Midbrain (tissue), 1 donor: ENCODE results near the gene IL21.

Experiments used
- DNase-seq: peaks from one replicate; lab custom pipeline; 2025; lab: John Stamatoyannopoulos, UW

Gene IL21

GRCh38 chr4:122633211-122633610 is 12.3 kb upstream of the IL21 start:
- no peak for DNase-seq

GRCh38 chr4:122632396-122633143 is 11.7 kb upstream of the IL21 start:
- no peak for DNase-seq

GRCh38 chr4:122625156-122625555 is 4.3 kb upstream of the IL21 start:
- DNase-seq: no peak

- DNase-seq: no peak
These were observed 3.3 kb upstream of the IL21 start for GRCh38 chr4:122624205-122624604.

- DNase-seq: no peak
These were observed 2.8 kb upstream of the IL21 start for GRCh38 chr4:122623637-122624166.

- no peak for DNase-seq
These were observed 1.5 kb upstream of the IL21 start for GRCh38 chr4:122622400-122622799.

- DNase-seq: no peak
These were observed 1.3 kb downstream of the IL21 start for GRCh38 chr4:122619611-122620010.

- DNase-seq: no peak
These were observed 3.0 kb downstream of the IL21 start for GRCh38 chr4:122617597-122618593.

- DNase-seq: no peak
These were observed 3.8 kb downstream of the IL21 start for GRCh38 chr4:122616915-122617596.

- DNase-seq: no peak
These were observed 6.2 kb downstream of the IL21 start for GRCh38 chr4:122614621-122615020.

GRCh38 chr4:122612540-122612939 is 8.3 kb downstream of the IL21 start:
- no peak for DNase-seq

GRCh38 chr4:122606364-122607043 is 14.4 kb downstream of the IL21 start:
- no peak for DNase-seq

GRCh38 chr4:122604146-122604545 is 16.7 kb downstream of the IL21 start:
- DNase-seq: no peak

GRCh38 chr4:122603156-122603574 is 17.7 kb downstream of the IL21 start:
- no peak for DNase-seq

- peak; percentile 44 for DNase-seq
These were observed 18.4 kb downstream of the IL21 start for GRCh38 chr4:122602277-122603142.

GRCh38 chr4:122591196-122591595 is 29.7 kb downstream of the IL21 start:
- DNase-seq: no peak

GRCh38 chr4:122588453-122589238 is 32.2 kb downstream of the IL21 start:
- DNase-seq: no peak

- DNase-seq: peak; percentile 68
These were observed 36.3 kb downstream of the IL21 start for GRCh38 chr4:122584519-122584918.

GRCh38 chr4:122583906-122584305 is 37.0 kb downstream of the IL21 start:
- peak; percentile 24 for DNase-seq
